NCI-H128 (cell line): ENCODE data around the gene ZMYM4.
"Not testable (repeated sequence)": the region's sequence is repeated elsewhere in the genome, so short reads cannot be mapped to it uniquely, and the experiment has no call there.

Experiments
- DNase-seq: peaks from one replicate; lab custom pipeline; 2025; ENCODE audit not compliant: unreplicated experiment; lab: John Stamatoyannopoulos, UW

The ZMYM4 gene

DNA sequence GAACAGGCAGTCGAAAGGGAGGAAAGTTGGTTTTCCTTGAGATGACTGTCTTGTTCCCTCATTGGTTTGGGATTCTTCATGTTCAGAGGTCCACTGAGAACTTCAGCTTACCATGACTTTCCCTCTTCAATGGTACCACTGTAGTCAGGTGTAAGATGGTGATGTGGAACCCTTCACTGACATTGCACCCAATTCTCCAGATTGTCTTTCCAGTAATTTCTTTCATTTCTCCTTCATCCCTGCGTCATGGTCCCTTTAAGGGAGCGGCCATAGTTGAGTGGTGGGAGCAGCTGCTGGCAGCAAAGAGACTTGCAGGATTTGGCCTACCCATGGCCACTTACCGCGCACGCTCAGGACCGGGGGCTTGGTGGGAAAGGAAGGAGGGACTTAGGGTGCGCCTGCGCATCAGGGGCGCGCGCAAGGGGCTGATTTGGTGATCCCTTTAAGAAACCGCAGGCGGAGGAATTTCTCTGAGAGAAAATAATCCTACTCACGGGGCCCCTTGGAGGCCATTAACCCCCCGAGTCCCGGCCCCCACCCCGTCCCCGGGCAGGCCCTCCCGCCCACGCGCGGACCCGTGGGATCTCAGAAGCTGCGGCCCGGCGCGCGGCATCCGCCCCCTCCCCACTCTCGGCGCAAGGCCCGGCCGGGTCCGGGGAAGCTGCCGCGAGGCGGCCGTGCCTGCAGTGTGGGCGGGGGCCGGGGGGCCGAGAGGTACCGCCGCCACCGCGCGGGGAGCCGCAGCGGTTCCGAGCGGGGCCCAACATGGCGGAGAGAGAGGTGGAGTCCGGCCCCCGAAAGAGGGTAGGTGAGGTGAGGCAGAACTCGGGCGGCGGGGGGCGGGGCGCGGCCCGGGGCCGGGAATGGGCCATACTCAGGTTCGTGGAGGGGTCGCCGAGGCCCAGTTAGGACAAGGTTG is at the start of gene ZMYM4:
ZMYM4 (plus strand) TSS at position 428 of the 919 bp plus-strand sequence; CDS start at position 766, 338 bp downstream.
- DNase-seq, result peak; percentile 92

DNA sequence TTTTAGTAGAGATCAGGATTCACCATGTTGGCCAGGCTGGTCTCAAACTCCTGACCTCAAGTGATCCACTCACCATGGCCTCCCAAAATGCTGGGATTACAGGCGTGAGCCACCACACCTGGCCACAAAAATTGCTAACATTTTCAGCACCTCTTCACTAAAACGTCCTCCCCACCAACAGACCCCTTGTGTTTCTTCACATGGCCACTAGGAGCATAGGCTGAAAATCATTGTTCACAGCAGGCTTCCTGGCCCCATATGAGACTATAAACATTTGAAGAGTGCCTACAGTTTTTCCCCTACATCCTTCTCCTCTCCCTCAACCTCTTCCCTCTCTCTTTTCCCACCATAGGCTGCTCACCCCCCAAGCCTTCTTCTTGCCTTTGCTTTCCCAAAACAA is 47.5 kb upstream of the ZMYM4 start:
- no peak for DNase-seq

DNA sequence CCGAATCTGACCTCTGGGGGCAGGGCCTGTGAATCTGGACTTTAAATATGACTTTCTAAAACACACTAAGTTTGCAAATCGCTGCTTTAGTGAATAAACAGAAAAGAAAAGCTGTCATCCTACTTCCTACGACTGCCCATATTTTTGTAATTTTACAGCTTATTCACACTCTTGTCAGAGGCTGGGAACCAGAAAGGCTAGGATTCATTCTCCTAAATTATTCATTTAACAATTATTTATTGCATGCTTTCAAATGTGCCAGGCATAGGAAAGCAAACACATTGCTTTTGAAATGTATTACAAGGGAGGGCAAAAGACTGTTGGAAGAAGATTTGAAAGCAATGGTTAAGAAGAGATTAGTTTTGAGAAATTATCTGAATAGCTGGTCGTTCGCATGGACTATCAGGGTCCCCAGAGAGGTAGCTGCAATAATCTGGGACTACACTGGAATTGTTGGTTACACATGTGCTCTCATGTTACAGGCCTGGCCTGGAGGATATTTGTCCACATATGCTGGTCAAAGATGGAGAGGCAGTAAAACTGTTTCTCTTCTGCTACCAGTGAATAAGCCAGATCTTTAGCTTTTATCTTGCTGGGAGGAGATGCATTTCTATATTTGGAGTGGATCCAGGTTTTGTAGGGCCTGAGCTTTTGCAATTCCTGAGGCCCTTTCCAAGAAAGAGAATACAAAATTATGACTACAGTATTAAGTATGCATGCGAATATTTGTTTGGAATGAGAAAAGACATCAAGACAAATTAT is 46.0 kb upstream of the ZMYM4 start:
- DNase-seq, result no peak

DNA sequence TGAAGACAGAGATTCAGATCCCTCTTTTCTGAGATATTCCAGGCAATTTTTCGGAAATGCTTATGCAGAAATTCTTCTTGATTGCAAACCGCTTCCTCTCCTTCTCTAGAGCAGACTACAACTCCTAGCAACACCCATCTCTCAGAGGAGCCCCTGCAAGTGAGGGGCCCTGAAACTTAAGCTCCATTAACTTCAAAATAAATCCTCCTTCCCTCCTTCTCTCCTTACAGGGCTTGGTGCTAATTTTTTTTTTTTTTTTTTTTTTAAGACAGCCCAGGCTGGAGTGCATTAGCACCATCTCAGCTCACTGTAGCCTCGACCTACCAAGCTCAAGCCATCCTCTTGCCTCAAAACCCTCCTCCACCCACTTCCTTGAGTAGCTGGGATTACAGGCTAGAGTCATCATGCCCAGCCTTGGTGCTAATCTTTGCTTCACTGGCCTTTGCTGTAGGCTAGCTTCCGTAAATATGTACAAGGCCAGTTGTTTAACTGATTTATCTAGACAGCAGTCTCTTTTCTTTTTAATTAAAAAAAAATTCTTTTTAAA is 45.4 kb upstream of the ZMYM4 start:
- no peak for DNase-seq

DNA sequence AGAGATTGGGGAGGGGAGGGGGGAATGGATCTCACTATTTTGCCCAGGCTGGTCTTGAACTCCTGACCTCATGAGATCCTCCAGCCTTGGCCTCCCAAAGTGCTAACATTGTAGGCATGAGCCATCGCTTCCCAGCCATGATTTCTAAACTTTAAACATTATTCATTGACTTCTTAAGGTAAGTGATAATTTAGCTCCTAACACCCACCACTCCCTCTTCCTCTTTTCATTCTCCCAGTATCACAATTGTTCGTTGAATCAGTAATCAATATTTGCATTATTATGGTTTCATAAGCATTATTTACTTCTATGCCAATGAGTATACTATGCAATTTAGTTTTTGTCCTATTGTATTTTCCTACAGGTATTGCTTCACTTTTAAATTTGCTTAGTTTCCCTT is 42.0 kb upstream of the ZMYM4 start:
- DNase-seq, result no peak

DNA sequence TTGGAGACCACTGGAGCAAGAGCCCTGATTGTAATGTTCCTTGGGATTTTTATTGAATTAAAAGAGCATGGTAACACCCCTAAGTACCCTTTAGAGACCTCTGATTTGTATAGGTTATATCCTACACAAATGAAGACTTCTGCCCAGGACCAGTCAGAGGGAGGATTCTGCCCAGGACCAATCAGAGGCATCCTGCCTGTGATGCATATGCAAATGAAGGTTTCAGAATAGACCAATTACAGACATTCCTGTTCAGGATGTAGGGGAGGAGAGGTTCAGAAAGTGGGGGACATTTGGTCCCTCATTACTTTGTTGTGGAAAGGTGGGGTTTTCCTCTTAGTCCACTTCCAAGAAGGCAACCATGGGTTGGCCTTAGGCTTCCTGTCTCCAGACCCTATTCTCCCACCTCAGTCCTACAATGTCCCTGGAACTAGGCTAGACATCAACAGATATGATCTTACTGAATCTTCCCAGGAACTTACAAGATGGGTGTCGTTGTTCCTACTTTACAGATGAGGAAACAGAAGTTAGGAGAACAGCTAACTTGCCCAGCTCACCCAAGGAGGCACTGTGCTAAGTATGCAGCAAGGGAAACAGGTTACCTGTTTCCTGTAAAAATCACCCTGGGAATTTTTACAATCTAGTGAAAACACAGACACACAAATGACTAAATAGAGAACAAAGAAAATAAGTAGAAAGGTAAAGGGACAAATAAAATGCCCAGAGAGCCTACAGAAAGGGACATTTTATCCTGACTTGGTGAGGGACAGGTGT is 38.7 kb upstream of the ZMYM4 start:
- no peak for DNase-seq

DNA sequence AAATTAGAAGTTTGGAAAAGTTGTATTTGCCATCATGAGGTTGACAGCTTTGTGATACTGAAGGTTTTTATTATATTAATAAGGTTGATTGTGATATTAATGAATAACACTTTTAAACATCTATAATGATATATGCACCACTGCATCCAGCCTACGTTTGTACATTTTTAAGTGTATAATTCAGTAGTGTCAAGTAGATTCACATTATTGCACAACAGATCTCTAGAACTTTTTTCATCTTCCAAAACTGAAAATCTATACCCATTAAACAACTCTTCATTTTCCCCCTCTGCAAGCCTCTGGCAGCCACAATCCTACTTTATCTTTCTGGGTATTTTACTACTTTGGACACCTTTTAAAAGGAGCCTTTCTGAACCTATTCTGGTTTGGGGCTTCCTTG is 37.2 kb upstream of the ZMYM4 start:
- DNase-seq, result no peak

DNA sequence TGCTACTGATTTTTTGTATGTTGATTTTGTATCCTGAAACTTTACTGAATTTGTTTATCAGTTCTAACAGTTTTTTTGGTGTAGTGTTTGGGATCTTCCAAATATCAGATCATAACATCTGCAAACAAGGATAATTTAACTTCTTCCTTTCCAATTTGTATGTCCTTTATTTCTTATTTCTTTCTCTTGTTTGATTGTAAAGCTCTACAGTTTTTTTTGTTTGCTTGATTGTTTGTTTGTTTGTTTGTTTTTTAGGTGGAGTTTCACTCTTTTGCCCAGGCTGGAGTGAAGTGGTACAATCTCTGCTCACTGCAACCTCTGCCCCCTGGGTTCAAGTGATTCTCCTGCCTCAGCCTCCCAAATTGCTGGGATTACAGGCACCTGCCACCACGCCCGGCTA is 31.7 kb upstream of the ZMYM4 start:
- not testable (repeated sequence) for DNase-seq

DNA sequence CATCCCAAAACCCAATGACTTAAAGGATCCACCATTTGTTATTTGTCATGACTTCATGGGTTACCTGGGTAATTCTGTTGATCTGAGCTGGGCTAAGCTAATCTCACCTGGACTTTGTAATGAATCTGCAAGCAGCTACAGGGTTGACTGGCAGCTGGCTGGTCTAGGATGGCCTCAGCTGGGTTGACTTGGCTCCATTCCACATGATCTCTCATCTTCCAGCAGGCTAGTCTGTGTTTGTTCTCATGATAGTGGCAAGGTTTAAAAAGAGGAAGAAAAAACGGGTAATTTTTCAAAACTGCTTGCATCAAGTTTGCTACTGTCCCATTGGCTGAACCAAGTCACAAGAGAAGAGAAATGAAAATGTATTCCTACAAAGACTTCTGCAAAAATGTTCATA is 24.8 kb upstream of the ZMYM4 start:
- DNase-seq, result no peak

DNA sequence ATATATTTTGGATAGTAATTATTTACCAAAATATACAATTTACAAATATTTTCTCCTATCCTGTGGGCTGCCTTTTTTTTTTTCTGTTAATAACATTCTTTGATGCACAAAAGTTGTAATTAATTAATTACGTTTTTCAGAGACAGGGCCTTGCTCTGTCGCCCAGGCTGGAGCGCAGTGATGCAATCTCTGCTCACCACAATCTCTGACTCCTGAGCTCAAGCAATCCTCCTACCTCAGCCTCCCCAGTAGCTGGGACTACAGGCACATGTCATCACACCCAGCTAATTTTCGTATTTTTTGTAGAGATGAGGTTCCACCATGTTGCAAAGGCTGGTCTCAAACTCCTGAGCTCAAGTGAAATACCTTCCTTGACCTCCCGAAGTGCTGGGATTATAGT is 21.3 kb upstream of the ZMYM4 start:
- DNase-seq, result no peak

DNA sequence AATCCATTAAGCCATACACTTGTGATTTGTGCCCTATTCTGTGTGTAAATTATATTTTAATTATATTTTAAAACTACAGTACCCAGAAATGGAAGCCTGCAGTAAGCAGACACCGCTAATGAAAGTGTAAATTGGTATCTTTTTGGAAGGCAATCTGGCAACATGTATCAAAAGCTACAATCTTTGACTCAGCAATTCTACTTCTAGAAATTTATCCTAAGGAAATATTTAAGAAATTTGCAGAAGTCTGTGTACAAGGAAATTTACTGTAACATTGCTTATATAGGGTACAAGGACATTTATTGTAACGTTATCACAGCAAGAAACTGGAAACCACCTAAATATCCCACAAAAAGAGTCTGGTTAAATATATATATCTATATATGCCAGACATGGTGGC is 14.6 kb upstream of the ZMYM4 start:
- no peak for DNase-seq

DNA sequence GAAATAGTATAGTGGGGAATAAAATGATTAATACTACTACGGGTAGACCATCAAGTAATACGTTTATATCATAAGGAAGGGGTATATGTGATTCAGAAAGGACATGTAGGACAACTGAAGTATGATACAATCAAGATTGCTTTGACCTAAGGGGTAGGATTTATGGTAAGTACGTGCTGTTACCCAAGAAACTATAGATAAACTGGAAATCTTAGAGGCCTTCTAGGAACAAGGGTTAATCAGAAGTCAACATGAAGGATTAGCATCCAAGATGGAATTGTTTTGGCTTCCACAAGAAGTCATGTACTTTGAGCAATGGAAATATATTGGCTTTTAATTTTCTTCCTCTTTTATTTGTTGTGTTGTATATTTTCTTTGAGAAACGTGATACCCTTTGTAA is 13.2 kb upstream of the ZMYM4 start:
- DNase-seq, result no peak

DNA sequence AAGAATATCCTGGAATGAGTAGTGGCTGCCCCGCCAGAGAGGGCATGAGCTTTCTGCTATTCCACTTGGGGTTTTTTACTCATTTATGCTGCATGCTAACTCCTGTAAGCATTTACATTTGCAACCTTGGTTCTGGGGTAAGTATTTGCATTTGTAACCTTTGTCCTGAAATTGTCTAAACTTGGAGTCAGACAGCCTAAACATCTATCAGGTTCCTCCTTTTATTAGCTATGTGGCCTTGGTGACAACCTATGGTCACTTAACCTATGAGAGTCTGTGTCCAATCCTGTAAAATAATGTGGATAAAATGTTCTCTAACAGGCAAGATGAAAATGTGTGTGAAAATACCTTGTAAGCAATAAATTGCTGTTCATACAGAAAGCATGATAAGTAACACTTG is 8.9 kb upstream of the ZMYM4 start:
- DNase-seq, result no peak

DNA sequence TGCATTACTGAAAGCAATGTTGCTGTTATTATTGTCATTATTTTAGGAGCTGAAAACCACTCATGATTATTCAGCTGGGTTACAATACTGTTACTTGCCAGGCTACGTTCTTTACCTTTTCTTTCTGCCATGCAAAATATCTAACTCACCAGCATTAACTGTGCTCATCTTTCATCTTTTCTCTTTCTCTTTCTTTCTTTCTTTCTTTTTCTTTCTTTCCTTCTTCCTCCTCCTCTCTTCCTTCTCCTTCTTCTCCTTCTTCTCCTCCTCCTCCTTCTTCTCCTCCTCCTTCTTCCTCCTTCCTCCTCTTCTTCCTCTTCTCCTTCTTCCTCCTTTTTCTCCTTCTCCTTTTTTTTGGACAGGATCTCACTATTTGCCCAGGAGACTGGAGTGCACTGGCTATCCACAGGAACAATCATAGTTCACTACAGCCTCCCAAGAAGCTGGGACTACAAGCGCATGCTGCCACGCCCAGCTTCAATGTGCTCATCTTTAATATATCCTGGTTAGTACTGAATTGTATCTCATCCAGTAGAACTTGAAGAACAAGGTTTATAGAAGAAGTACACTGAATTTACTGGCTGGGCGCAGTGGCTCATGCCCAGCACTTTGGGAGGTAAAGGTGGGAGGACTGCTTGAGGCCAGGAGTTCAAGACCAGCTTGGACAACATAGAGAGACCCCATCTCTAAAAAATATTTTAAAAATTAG is 6.9 kb upstream of the ZMYM4 start:
- no peak for DNase-seq

DNA sequence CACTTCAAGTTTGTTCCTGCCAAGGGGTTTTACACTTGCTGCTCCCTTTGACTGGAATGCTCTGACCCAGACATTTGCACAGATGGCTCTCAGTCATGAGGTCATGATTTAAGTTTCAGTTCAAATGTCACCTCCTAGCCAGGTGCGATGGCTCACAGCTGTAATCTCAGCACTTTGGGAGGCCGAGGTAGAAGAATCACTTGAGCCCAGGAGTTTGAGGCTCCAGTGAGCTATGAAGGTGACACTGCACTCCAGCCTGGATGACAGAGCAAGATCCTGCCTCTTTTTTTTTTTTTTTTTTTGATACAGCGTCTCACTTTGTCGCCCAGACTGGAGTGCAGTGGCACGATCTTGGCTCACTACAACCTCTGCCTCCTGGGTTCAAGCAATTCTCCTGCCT is 4.5 kb upstream of the ZMYM4 start:
- DNase-seq, result no peak

DNA sequence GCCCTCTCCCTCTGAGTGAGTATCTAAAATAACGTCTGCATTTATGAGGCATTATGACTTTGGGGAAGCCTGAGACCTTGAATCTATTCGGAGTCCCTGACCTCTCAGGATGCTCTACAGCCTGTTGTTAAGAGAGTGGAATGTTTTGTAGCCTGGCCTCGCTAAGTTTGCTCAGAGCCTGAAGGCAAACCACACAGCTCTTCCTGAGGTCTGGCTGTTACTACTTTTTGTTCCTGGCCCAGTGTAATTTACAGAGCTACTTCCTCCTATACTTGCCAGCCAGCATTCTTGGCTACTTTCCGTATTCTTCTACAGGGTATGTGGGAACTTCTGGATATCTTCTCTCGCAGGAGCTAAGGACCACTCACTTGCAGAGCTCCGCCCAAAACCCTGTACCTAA is 3.6 kb upstream of the ZMYM4 start:
- no peak for DNase-seq

DNA sequence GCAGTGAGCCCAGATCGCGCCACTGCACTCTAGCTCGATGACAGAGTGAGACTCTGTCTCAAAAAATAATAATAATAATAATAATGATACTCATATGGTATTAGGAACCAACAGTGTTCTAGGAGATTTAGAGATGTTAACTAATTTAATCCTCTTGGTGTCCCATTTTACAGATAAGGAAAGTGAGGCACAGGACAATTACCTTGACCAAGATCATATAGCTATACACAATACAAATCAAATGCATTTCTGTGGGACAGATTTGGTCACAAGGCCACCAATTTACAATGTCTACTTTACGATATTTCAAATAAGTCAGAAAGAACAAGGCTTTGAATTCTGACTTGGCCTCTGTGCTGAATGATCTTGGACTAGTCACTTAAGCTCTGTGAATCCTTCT is 2.2 kb upstream of the ZMYM4 start:
- DNase-seq, result no peak

DNA sequence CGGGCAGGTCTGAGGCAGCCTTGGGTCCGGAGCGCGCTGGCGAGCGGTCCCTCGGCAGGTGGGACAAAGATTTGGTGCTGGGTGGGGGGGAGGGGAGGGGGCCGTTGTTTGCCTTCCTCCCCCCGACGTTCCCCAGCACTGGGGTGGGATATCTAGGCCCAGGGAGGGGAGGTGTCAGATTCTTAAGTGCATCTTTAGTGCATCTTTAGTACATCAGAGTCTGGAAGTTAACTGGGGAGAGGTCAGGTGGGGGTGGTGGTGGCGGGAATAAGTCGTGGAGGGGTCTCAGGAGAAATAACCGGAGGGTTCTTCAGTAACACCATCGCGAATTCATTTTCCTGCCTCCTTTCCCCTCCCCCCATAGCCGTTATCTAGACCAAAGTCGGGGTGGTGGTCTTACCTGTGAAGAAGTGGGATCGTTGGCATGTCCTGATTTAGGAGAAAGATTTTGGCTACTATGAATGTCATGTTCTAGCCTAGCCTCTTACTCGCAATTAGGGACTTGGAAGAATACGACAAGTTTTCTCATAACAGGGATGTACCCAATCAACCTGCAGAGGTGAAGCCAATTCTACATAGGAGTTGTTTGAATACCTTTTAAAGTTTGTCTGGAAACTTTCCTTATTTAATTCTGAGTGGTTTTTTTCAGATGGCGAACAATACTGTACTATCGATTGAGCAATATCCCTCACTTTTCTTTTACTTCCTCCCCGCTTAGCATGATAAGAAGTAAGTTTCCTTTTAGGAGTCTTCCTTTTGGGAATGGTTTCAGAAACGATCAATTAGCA is 886 bp downstream of the ZMYM4 start:
- no peak for DNase-seq

DNA sequence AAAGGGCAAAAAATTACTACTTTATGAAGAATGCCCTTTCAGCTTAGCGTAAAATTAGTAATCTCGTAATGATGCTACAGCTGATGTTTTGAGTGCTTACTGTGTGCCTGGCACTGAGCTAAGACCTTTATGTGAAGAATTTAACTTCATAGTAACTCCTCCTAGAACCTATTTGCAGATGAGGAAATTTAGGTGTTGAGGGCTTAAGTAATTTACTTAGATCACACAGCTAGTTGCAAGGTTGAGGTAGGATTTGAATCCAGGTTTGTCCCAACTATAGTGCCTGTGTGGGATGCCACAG is 1.4 kb downstream of the ZMYM4 start:
- DNase-seq, result no peak

DNA sequence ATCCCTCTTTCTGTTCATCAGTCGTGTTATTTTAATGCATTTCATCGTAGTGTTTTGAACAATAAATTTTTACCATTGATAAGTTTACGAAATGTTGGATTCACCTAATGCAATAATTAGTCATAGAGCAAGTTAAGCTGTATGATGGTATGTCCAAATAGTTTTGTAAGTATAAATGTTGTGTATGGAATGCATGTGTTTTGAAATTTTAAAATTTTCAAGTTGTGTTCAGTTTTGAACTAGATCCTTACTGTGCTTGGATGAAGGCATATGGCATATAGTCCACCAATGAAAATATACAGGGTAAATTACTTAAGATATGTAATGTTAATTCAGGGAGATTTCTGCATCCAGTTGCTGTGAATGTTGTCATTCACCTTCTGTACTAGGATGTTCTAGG is 2.3 kb downstream of the ZMYM4 start:
- DNase-seq, result no peak
